HepG2 (cell line): ENCODE measurements around the gene HIBADH. TPM values are rescaled to one million over a fixed set of nuclear protein-coding genes. Genes with fewer than 3 reads are reported as not detected.
"Not testable (repeated sequence)": the region's sequence is repeated elsewhere in the genome, so short reads cannot be mapped to it uniquely, and the experiment has no call there.

Source experiments
- ATAC-seq: fragments of 200-7000 bp; cut with Tn5 transposase; 3 replicates; pipeline ENCODE4 v1.9.1; 2020; ENCODE audit warnings: mild to moderate bottlenecking, moderate library complexity
- BruUV-seq: library from RNA; stranded (reverse); fragments of 400-500 nt; replicated peaks from 2 replicates; lab custom pipeline; 2021; lab: Mats Ljungman, UMichigan
- CTCF ChIA-PET: fragments of 300-600 bp; formaldehyde crosslinking; extraction: SDS; loops from one replicate; lab custom pipeline; 2021; ENCODE audit warnings: low total read pairs, inconsistent platforms, low intra/inter-chr PET ratio; lab: Yijun Ruan, JAX
- POLR2A ChIA-PET: fragments of 350-600 bp; sonication (Branson Sonifier 250); formaldehyde crosslinking; loops from one replicate; lab custom pipeline; 2020; ENCODE audit warnings: antibody characterized with exemption, inconsistent platforms; lab: Yijun Ruan, JAX
- DNase-seq: peaks from one replicate; pipeline ENCODE4 v3.0.0-alpha.2; 2015; ENCODE audit warnings: low spot score
- FAIRE-seq: peaks from 3 replicates; lab custom pipeline; 2011; peaks lifted over from hg19 to GRCh38; lab: Jason Lieb, UNC
- H2AFZ ChIP-seq: one replicate; pipeline ENCODE4 v1.6.1; 2011; ENCODE audit warnings: low read length, inconsistent platforms
- H3K27ac ChIP-seq: fragments of 300-600 bp; 3 replicates; pipeline ENCODE4 v1.8.0; 2011; ENCODE audit warnings: mixed run types, mild to moderate bottlenecking, mixed read lengths, low read length, inconsistent platforms; ENCODE audit not compliant: insufficient read depth; ENCODE audit errors: extremely low read length
- H3K27me3 ChIP-seq, 2 experiments: fragments of 200-600 bp in 1 of 2; 2 replicates in 1 of 2; 3 replicates in 1 of 2; pipeline versions ENCODE4 v1.6.0 to v1.8.0; 2011; ENCODE audit warnings: low read length in 2 of 2, mild to moderate bottlenecking in 2 of 2, moderate library complexity in 2 of 2, inconsistent platforms in 1 of 2; ENCODE audit not compliant: insufficient read depth in 2 of 2, control insufficient read depth in 1 of 2
- H3K36me3 ChIP-seq, 2 experiments: fragments of 200-600 bp in 1 of 2; replicated peaks in 1 of 2; 2 replicates in 1 of 2; 3 replicates in 1 of 2; pipeline versions ENCODE4 v1.5.1 to v1.8.0; 2011; ENCODE audit warnings: low read length in 2 of 2, inconsistent platforms in 1 of 2; ENCODE audit not compliant: insufficient read depth in 2 of 2, control insufficient read depth in 1 of 2
- H3K4me1 ChIP-seq: 2 replicates; pipeline ENCODE4 v1.5.1; 2012; ENCODE audit warnings: low read length, inconsistent platforms; ENCODE audit not compliant: insufficient read depth
- H3K4me2 ChIP-seq: 2 replicates; pipeline ENCODE4 v1.6.0; 2011; ENCODE audit warnings: low read depth, low read length, inconsistent platforms
- H3K4me3 ChIP-seq, 3 experiments: fragments of 200-600 bp in 1 of 3; sonication (generic), shearing (Covaris generic) in 1 of 3; replicated peaks in 1 of 3; 2 replicates each; pipeline ENCODE4 v1.5.1; 2011 to 2016; ENCODE audit warnings: low read length in 3 of 3, inconsistent platforms in 2 of 3, low read depth in 2 of 3, mild to moderate bottlenecking in 2 of 3, control low read depth in 1 of 3, mixed read lengths in 1 of 3; ENCODE audit not compliant: insufficient read depth in 1 of 3
- H3K79me2 ChIP-seq: one replicate; pipeline ENCODE4 v1.6.1; 2011; ENCODE audit warnings: low read length, inconsistent platforms; ENCODE audit not compliant: insufficient read depth
- H3K9ac ChIP-seq: 2 replicates; pipeline ENCODE4 v1.6.0; 2011; ENCODE audit warnings: mild to moderate bottlenecking, low read depth, low read length, inconsistent platforms; ENCODE audit not compliant: insufficient read depth
- H3K9me3 ChIP-seq: 2 replicates; pipeline ENCODE4 v1.5.1; 2012; ENCODE audit warnings: mild to moderate bottlenecking, low read length
- H4K20me1 ChIP-seq: 2 replicates; pipeline ENCODE4 v1.6.0; 2011; ENCODE audit warnings: inconsistent platforms, mild to moderate bottlenecking, low read length, moderate library complexity; ENCODE audit not compliant: insufficient read depth
- CREB3 ChIP-seq: sonication (generic); formaldehyde crosslinking; IDR thresholded peaks from 2 replicates; pipeline ENCODE4 v1.5.0; 2020; ENCODE audit warnings: missing genetic modification reagents
- EP300 ChIP-seq, 3 experiments: sonication (generic) in 1 of 3; formaldehyde crosslinking in 1 of 3; IDR thresholded peaks; 2 replicates each; pipeline versions ENCODE4 v1.5.1 to v1.6.1; 2011 to 2020; ENCODE audit warnings: low read depth in 2 of 3, low read length in 2 of 3, borderline replicate concordance in 1 of 3, improper control_type of control experiment in 1 of 3, mild to moderate bottlenecking in 1 of 3, missing genetic modification reagents in 1 of 3, moderate library complexity in 1 of 3
- ETV6 ChIP-seq: sonication (generic); formaldehyde crosslinking; conservative IDR thresholded peaks from 2 replicates; pipeline ENCODE4 v1.4.0; 2020; ENCODE audit warnings: missing genetic modification reagents
- MBD4 ChIP-seq: IDR thresholded peaks from 2 replicates; pipeline ENCODE4 v1.6.1; 2012; ENCODE audit warnings: low read length, inconsistent platforms, borderline replicate concordance
- MXD1 ChIP-seq: sonication (generic); formaldehyde crosslinking; IDR thresholded peaks from 2 replicates; pipeline ENCODE4 v1.4.0; 2020; ENCODE audit warnings: mild to moderate bottlenecking, missing genetic modification reagents
- ZFP36L2 ChIP-seq: sonication (generic); formaldehyde crosslinking; IDR thresholded peaks from 2 replicates; pipeline ENCODE4 v1.4.0; 2020; ENCODE audit warnings: missing genetic modification reagents
- ZFP82 ChIP-seq: sonication (generic); formaldehyde crosslinking; IDR thresholded peaks from 2 replicates; pipeline ENCODE4 v1.5.1; 2020; ENCODE audit warnings: mild to moderate bottlenecking, missing genetic modification reagents, borderline replicate concordance
- ZNF281 ChIP-seq: sonication (generic); formaldehyde crosslinking; IDR thresholded peaks from 2 replicates; pipeline ENCODE4 v1.4.0; 2020; ENCODE audit warnings: missing genetic modification reagents, borderline replicate concordance
- ZSCAN29 ChIP-seq: sonication (generic); formaldehyde crosslinking; conservative IDR thresholded peaks from 2 replicates; pipeline ENCODE4 v1.4.0; 2020; ENCODE audit warnings: mild to moderate bottlenecking, missing genetic modification reagents
- WGBS: methylation state at CpG from one replicate; pipeline ENCODE4 v1.1.6; 2017; ENCODE audit warnings: low lambda C conversion rate; 5-methylcytosine and 5-hydroxymethylcytosine counted together
- in situ Hi-C: cut with HindIII; loops from 2 replicates; pipeline ENCODE4 v1.10.0; 2017; ENCODE audit warnings: low pct_unique_long_range_greater_than_20kb; ENCODE audit not compliant: extremely low pct_ligation_motif_present
- intact Hi-C: fragments of 100-400 bp; cut with micrococcal nuclease; formaldehyde crosslinking; loops from one replicate; pipeline ENCODE4 v1.10.0; 2022; ENCODE audit not compliant: unreplicated experiment
- polyA plus RNA-seq, 8 experiments: library from polyadenylated mRNA; depleted of rRNA in 3 of 8; stranded (reverse) in 7 of 8; unstranded in 1 of 8; fragments of >200 nt; fragmentation: Illumina TruSeq in 4 of 8; extraction: Trizol in 4 of 8; gene quantifications; 2 replicates each; pipeline versions ENCODE4 v1.2.1 to v1.2.3, GENCODE V29; 2011 to 2016; ENCODE audit warnings: low read depth in 4 of 8, missing spikeins in 1 of 8, mixed read lengths in 1 of 8; ENCODE audit not compliant: insufficient read depth in 1 of 8
- total RNA-seq, 5 experiments: library from RNA; depleted of rRNA; stranded (reverse); fragments of >200 nt; fragmentation: Illumina TruSeq; extraction: Trizol; gene quantifications; 2 replicates each; pipeline ENCODE4 v1.2.3, GENCODE V29; 2016; ENCODE audit warnings: low read depth in 1 of 5

The HIBADH gene
- total and polyA plus RNA-seq, 2 of the 13 experiments (the other 11 are each of a cell fraction or from before 2014, with no cell fraction given): 49.9 to 59.5 TPM

GRCh38 chr7:27639851-27640250 lies 22.8 kb downstream of the HIBADH start:
- FAIRE-seq: no peak
- TF ChIP-seq MXD1 (no peak), ZNF281 (no peak), EP300 (IDR thresholded peaks at IDR 0.05; ENCODE audit: low read depth in 2 of 2, low read length in 2 of 2) (no peak), EP300 (CRISPR knock-in tag; IDR thresholded peaks at IDR 0.05; ENCODE audit: borderline replicate concordance) (no peak), CREB3 (CRISPR knock-in tag) (no peak), ZFP36L2 (CRISPR knock-in tag) (no peak), ETV6 (no peak), ZFP82 (CRISPR knock-in tag) (no peak), MBD4 (no peak), ZSCAN29 (CRISPR knock-in tag) (no peak)
- intact Hi-C loops (no loop called here), in situ Hi-C loops (no loop called here)
- peaks cover 3 to 8% of the 10 kb centered on the region in 2 experiments; a peak in 4 of 5 replicates for H3K36me3 ChIP-seq
- DNase-seq: no peak
- peaks cover 23% of the 10 kb centered on the region for H3K4me1 ChIP-seq
- no peak for ATAC-seq
- H3K4me3 ChIP-seq: no peak overlapping the region
- H3K79me2 ChIP-seq: peaks cover 21% of the 10 kb centered on the region
- H3K27ac ChIP-seq: no peak overlapping the region
- 95% methylated on average over 6 of the region's 6 CpGs for WGBS
- no TSS peak for BruUV-seq
- H3K9me3 ChIP-seq: no peaks in the 10 kb centered on the region
- no peak overlapping the region for H3K9ac ChIP-seq
- no peaks in the 10 kb centered on the region for H4K20me1 ChIP-seq
- ChIA-PET CTCF (no interaction called here), POLR2A (no interaction called here)
- H3K27me3 ChIP-seq: no peaks in the 10 kb centered on the region
- no peak overlapping the region for H3K4me2 ChIP-seq
- no peak overlapping the region for H2AFZ ChIP-seq

- BruUV-seq, H3K27me3 ChIP-seq, H3K27ac ChIP-seq, H4K20me1 ChIP-seq, POLR2A ChIA-PET, H3K4me2 ChIP-seq, in situ Hi-C loops, intact Hi-C loops, H3K9me3 ChIP-seq, FAIRE-seq, ATAC-seq, CTCF ChIA-PET, H3K36me3 ChIP-seq, H3K9ac ChIP-seq, DNase-seq, H3K4me3 ChIP-seq, H2AFZ ChIP-seq: not testable (repeated sequence)
- H3K4me1 ChIP-seq: peaks cover 23% of the 10 kb centered on the region
- WGBS: 94% methylated on average over 1 of the region's 1 CpG
- H3K79me2 ChIP-seq: peaks cover 21% of the 10 kb centered on the region
Observed at GRCh38 chr7:27639048-27639447, 23.6 kb downstream of the HIBADH start.
